ENCODE results near the gene GALNS. TPM values are rescaled to one million over a fixed set of nuclear protein-coding genes. Genes with fewer than 3 reads are reported as not detected.

GALNS gene
- total RNA-seq, 1 experiment from 2014 or later, result 81.6 TPM

DNA sequence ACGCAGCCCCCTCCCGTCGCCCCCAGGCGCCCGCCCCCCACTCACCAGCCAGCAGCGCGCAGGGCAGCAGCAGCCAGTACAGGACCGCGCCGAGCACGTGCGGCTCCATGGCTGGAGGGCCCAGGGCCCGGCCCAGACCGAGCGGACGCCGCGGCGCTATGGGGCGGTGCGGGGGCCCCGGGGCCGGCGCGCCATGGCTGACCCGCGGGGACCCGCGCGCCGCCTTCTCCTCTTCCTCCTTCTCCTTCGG, 72.0 kb downstream of the GALNS start:
- no TSS peak for BruUV-seq (replicated peaks)
- peaks cover 27% of the 10 kb centered on the region for H3K4me1 ChIP-seq (ENCODE audit: control insufficient read depth, insufficient read depth, low read length)
- peak overlapping the region; percentile 61 to 69 for H3K4me3 ChIP-seq (ENCODE audit: low read depth in 2 of 2, low read length in 2 of 2)
- POLR2A ChIA-PET, result no interaction called here
- in situ Hi-C loops (cut with HindIII; ENCODE audit: low pct_unique_long_range_greater_than_20kb, low sequenced_read_pairs) (no loop called here), intact Hi-C loops (cut with micrococcal nuclease; ENCODE audit: unreplicated experiment) (loop anchor here (10.0 kb wide), 1 partner anchor 50 kb away; no protein-coding TSS in a partner anchor)
- TF ChIP-seq POLR2AphosphoS5 (IDR thresholded peaks at IDR 0.05; ENCODE audit: low read depth, low read length) (no peak), SIN3A (IDR thresholded peaks at IDR 0.05; ENCODE audit: borderline replicate concordance, insufficient read depth, low read depth, low read length) (no peak), REST (IDR thresholded peaks at IDR 0.05; ENCODE audit: insufficient read depth in 1 of 2, low read depth in 2 of 2, low read length in 1 of 2) (no peak), CTCF (IDR thresholded peaks at IDR 0.05) (no peak), TCF7L2 (IDR thresholded peaks at IDR 0.05; ENCODE audit: low read depth, low read length) (no peak)
- no peaks in the 10 kb centered on the region for H3K27me3 ChIP-seq (ENCODE audit: control insufficient read depth, insufficient read depth, low read length)
- ATAC-seq (peak; percentile 64), DNase-seq (ENCODE audit: low read depth, low spot score) (no peak)
- H3K36me3 ChIP-seq (ENCODE audit: control insufficient read depth, insufficient read depth, low read length), result no peaks in the 10 kb centered on the region; the same call in 1 of the 2 replicates
- no peaks in the 10 kb centered on the region for H3K9me3 ChIP-seq (ENCODE audit: control insufficient read depth, insufficient read depth, low read depth, low read length)
- CTCF ChIA-PET, result interaction anchor here (0.5 to 0.9 kb wide), 3 partner anchors 10 to 25 kb away, joined by 3 to 4 read pairs (median 3); no protein-coding TSS in a partner anchor
- no peak overlapping the region for H3K27ac ChIP-seq (ENCODE audit: low read length)

DNA sequence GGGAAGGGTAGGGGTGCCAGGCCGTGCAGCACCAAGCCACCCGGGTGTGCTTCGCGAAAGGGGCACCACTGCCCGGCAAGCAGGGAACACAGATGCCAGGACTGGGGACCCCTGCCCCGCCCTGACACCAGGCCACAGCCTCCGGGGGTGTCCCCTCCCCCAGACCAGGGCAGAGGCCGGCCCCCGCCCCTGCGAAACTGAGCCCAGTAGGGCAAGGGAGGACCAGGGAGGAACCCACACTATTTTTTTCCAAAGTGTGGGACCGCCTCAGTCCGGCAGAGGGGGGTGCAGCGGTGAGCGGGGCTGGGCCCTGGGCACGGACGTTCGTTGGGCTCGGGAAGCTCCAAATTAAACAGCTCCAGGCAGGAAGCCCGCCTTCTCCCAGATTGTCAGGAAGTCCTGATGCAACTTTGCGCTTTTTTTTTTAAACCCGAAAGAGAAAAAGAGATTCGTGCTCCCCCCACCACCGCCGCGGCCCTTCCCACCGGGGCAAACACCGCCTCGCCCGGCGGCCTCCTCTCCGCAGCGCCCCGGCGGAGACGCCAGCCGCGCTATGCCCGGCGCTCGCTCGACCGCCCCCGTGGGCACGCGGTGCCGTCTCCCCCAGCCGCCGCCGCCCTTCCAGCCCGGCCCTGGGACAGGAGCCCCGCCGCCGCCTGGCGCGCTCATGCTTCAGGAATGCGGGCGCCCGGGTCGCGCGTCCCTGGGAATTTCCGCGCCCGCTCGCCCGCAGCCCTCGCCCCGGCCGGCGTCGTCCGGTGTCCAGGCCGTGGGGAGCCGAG, 72.5 kb downstream of the GALNS start:
- no TSS peak for BruUV-seq (replicated peaks)
- in situ Hi-C loops (cut with HindIII; ENCODE audit: low pct_unique_long_range_greater_than_20kb, low sequenced_read_pairs) (no loop called here), intact Hi-C loops (cut with micrococcal nuclease; ENCODE audit: unreplicated experiment) (loop anchor here (10.0 kb wide), 1 partner anchor 49 kb away; no protein-coding TSS in a partner anchor)

More for the DNA sequence above, 72.5 kb downstream of the GALNS start:
- ATAC-seq, result peak; percentile 46
- TF ChIP-seq POLR2AphosphoS5 (IDR thresholded peaks at IDR 0.05; ENCODE audit: low read depth, low read length) (no peak), REST (IDR thresholded peaks at IDR 0.05; ENCODE audit: insufficient read depth in 1 of 2, low read depth in 2 of 2, low read length in 1 of 2) (no peak), TCF7L2 (IDR thresholded peaks at IDR 0.05; ENCODE audit: low read depth, low read length) (no peak), CTCF (IDR thresholded peaks at IDR 0.05) (no peak; the same call in 1 of the 2 replicates), SIN3A (IDR thresholded peaks at IDR 0.05; ENCODE audit: borderline replicate concordance, insufficient read depth, low read depth, low read length) (no peak)
- peak overlapping the region; percentile 85 for H3K27ac ChIP-seq (ENCODE audit: low read length)
- ChIA-PET POLR2A (no interaction called here), CTCF (interaction anchor here (0.5 to 0.9 kb wide), 3 partner anchors 9 to 25 kb away, joined by 3 to 4 read pairs (median 3); no protein-coding TSS in a partner anchor)
- no peak for DNase-seq (ENCODE audit: low read depth, low spot score)
- no peaks in the 10 kb centered on the region for H3K9me3 ChIP-seq (ENCODE audit: control insufficient read depth, insufficient read depth, low read depth, low read length)
- peaks cover 30% of the 10 kb centered on the region for H3K4me1 ChIP-seq (ENCODE audit: control insufficient read depth, insufficient read depth, low read length)
- no peaks in the 10 kb centered on the region; the same call in 1 of the 2 replicates for H3K36me3 ChIP-seq (ENCODE audit: control insufficient read depth, insufficient read depth, low read length)
- no peaks in the 10 kb centered on the region for H3K27me3 ChIP-seq (ENCODE audit: control insufficient read depth, insufficient read depth, low read length)
- peak overlapping the region; percentile 61 to 69 for H3K4me3 ChIP-seq (ENCODE audit: low read depth in 2 of 2, low read length in 2 of 2)

All from Panc1 (cell line).